HCT116 (cell line): Measurements from ENCODE around the gene ZNF581. TPM values are rescaled to one million over a fixed set of nuclear protein-coding genes. Genes with fewer than 3 reads are reported as not detected.

Experiments used
- ATAC-seq: fragments of 200-7000 bp; cut with Tn5 transposase; 2 replicates; pipeline ENCODE4 v1.9.1; 2020; ENCODE audit warnings: mild to moderate bottlenecking, moderate library complexity
- BruUV-seq: library from RNA; stranded (reverse); fragments of 400-500 nt; replicated peaks from 2 replicates; lab custom pipeline; 2021; lab: Mats Ljungman, UMichigan
- CTCF ChIA-PET: fragments of 300-600 bp; sonication (Branson Sonifier 250); formaldehyde crosslinking; loops from one replicate; lab custom pipeline; 2021; ENCODE audit warnings: antibody characterized with exemption; lab: Charles Lee
- POLR2A ChIA-PET: fragments of 300-600, 350-600 bp; sonication (Branson Sonifier 250); formaldehyde crosslinking; loops from one replicate; lab custom pipeline; 2021; ENCODE audit warnings: antibody characterized with exemption; lab: Charles Lee
- RAD21 ChIA-PET, 2 experiments: fragments of 300-600 bp; sonication (Branson Sonifier 250); formaldehyde crosslinking; loops; one replicate each; lab custom pipeline; 2023; ENCODE audit warnings: low total read pairs in 2 of 2; ENCODE audit not compliant: uncharacterized antibody in 2 of 2, unreplicated experiment in 2 of 2, low non-redundant PET in 1 of 2; lab: Charles Lee
- DNase-seq: peaks from one replicate; pipeline ENCODE4 v3.0.0-alpha.2; 2010; ENCODE audit warnings: low read depth, low spot score
- H2AFZ ChIP-seq: fragments of 200-600 bp; shearing (Covaris generic), sonication (generic); 2 replicates; pipeline ENCODE4 v1.6.1; 2017; ENCODE audit warnings: low read depth, mixed run types, mixed read lengths, antibody characterized with exemption, low read length; ENCODE audit not compliant: poor library complexity, severe bottlenecking
- H3K27ac ChIP-seq: 2 replicates; pipeline ENCODE4 v1.5.1; 2012; ENCODE audit warnings: low read depth, low read length
- H3K27me3 ChIP-seq: fragments of 200-600 bp; sonication (generic); 2 replicates; pipeline ENCODE4 v1.6.1; 2016; ENCODE audit warnings: mixed run types, low read length, mixed read lengths; ENCODE audit not compliant: insufficient read depth
- H3K36me3 ChIP-seq, 2 experiments: fragments of 200-500 bp in 1 of 2; fragments of 200-600 bp in 1 of 2; sonication (Bioruptor generic) in 1 of 2; sonication (generic) in 1 of 2; 2 replicates each; pipeline versions ENCODE4 v1.5.1 to v1.6.1; 2014 to 2016; ENCODE audit warnings: low read length in 2 of 2, inconsistent platforms in 1 of 2, mixed read lengths in 1 of 2, mixed run types in 1 of 2; ENCODE audit not compliant: insufficient read depth in 2 of 2, control insufficient read depth in 1 of 2
- H3K4me1 ChIP-seq, 2 experiments: fragments of 200-600 bp in 1 of 2; sonication (generic) in 1 of 2; 2 replicates each; pipeline versions ENCODE4 v1.5.1 to v1.6.1; 2012 to 2017; ENCODE audit warnings: low read length in 2 of 2, inconsistent platforms in 1 of 2, mild to moderate bottlenecking in 1 of 2, mixed read lengths in 1 of 2, mixed run types in 1 of 2, moderate library complexity in 1 of 2; ENCODE audit not compliant: insufficient read depth in 2 of 2, control insufficient read depth in 1 of 2
- H3K4me2 ChIP-seq: fragments of 200-600 bp; sonication (generic); 2 replicates; pipeline ENCODE4 v1.6.1; 2017; ENCODE audit warnings: mixed run types, low read length, mixed read lengths
- H3K4me3 ChIP-seq, 2 experiments: fragments of 200-600 bp in 1 of 2; sonication (generic) in 1 of 2; replicated peaks in 1 of 2; 2 replicates each; pipeline ENCODE4 v1.5.1; 2011 to 2016; ENCODE audit warnings: low read length in 2 of 2, control low read depth in 1 of 2, low read depth in 1 of 2, mild to moderate bottlenecking in 1 of 2, mixed read lengths in 1 of 2, mixed run types in 1 of 2
- H3K79me2 ChIP-seq: fragments of 200-600 bp; sonication (generic); 2 replicates; pipeline ENCODE4 v1.6.1; 2017; ENCODE audit warnings: mild to moderate bottlenecking, mixed run types, low read length, moderate library complexity, mixed read lengths; ENCODE audit not compliant: insufficient read depth
- H3K9ac ChIP-seq: fragments of 200-600 bp; sonication (generic); 2 replicates; pipeline ENCODE4 v1.6.1; 2016; ENCODE audit warnings: low read length, mixed read lengths
- H3K9me2 ChIP-seq: fragments of 200-600 bp; sonication (generic), shearing (Covaris generic); 2 replicates; pipeline ENCODE4 v1.6.1; 2017; ENCODE audit warnings: mixed run types, mild to moderate bottlenecking, moderate library complexity; ENCODE audit not compliant: insufficient read depth
- H3K9me3 ChIP-seq, 2 experiments: fragments of 200-500 bp in 1 of 2; fragments of 200-600 bp in 1 of 2; sonication (Bioruptor generic) in 1 of 2; sonication (generic) in 1 of 2; 2 replicates each; pipeline ENCODE4 v1.6.1; 2014 to 2017; ENCODE audit warnings: low read length in 2 of 2, mixed read lengths in 2 of 2, inconsistent platforms in 1 of 2, low read depth in 1 of 2, mild to moderate bottlenecking in 1 of 2, mixed run types in 1 of 2, moderate library complexity in 1 of 2; ENCODE audit not compliant: control insufficient read depth in 1 of 2, insufficient read depth in 1 of 2
- H4K20me1 ChIP-seq: fragments of 200-600 bp; sonication (generic), shearing (Covaris generic); 2 replicates; pipeline ENCODE4 v1.6.1; 2017; ENCODE audit warnings: mixed run types, mild to moderate bottlenecking, moderate library complexity; ENCODE audit not compliant: insufficient read depth
- ATF3 ChIP-seq: IDR thresholded peaks from 2 replicates; pipeline ENCODE4 v1.6.1; 2012
- CTCF ChIP-seq, 3 experiments: fragments of 200-600 bp in 1 of 3; sonication (generic) in 1 of 3; IDR thresholded peaks in 2 of 3; conservative IDR thresholded peaks in 1 of 3; 2 replicates each; pipeline ENCODE4 v1.5.1; 2012 to 2017; ENCODE audit warnings: low read depth in 2 of 3, low read length in 2 of 3, antibody characterized with exemption in 1 of 3, borderline replicate concordance in 1 of 3, control low read depth in 1 of 3, mild to moderate bottlenecking in 1 of 3, mixed read lengths in 1 of 3, mixed run types in 1 of 3, moderate library complexity in 1 of 3; ENCODE audit not compliant: insufficient read depth in 1 of 3
- EZH2phosphoT487 ChIP-seq: fragments of 200-600 bp; IDR thresholded peaks from 2 replicates; pipeline ENCODE4 v1.6.1; 2018; ENCODE audit warnings: antibody characterized with exemption, borderline replicate concordance
- FOSL1 ChIP-seq: IDR thresholded peaks from 2 replicates; pipeline ENCODE4 v1.6.1; 2012; ENCODE audit warnings: low read depth
- POLR2A ChIP-seq: IDR thresholded peaks from 2 replicates; pipeline ENCODE4 v1.7.0; 2011; ENCODE audit warnings: borderline replicate concordance; ENCODE audit not compliant: insufficient read depth, insufficient read length; ENCODE audit errors: extremely low read depth
- RAD21 ChIP-seq: IDR thresholded peaks from 2 replicates; pipeline ENCODE4 v1.6.1; 2012; ENCODE audit warnings: low read depth, mild to moderate bottlenecking
- SIN3A ChIP-seq: IDR thresholded peaks from 2 replicates; pipeline ENCODE4 v1.6.1; 2012; ENCODE audit warnings: low read depth
- SP1 ChIP-seq: IDR thresholded peaks from 2 replicates; pipeline ENCODE4 v1.6.1; 2012; ENCODE audit warnings: low read depth
- TCF7L2 ChIP-seq: IDR thresholded peaks from 2 replicates; pipeline ENCODE4 v1.7.0; 2011; ENCODE audit warnings: borderline replicate concordance, inconsistent platforms; ENCODE audit not compliant: insufficient read depth, insufficient read length; ENCODE audit errors: extremely low read depth
- ZNF274 ChIP-seq: fragments of 200-500 bp; sonication (Bioruptor generic); IDR thresholded peaks from 2 replicates; pipeline ENCODE4 v1.6.1; 2014; ENCODE audit warnings: mild to moderate bottlenecking, low read depth, low read length, inconsistent platforms
- intact Hi-C: fragments of 100-400 bp; cut with micrococcal nuclease; formaldehyde crosslinking; loops from 2 replicates; pipeline ENCODE4 v1.10.0; 2022
- total RNA-seq: library from RNA; stranded (reverse); gene quantifications from one replicate; pipeline ENCODE4 v1.2.1, GENCODE V29; 2021; ENCODE audit not compliant: unreplicated experiment
- TF ChIP-seq, protein P1 (sequence below): IDR thresholded peaks from 2 replicates; pipeline ENCODE4 v1.6.1; 2012; ENCODE audit warnings: low read depth

ZNF581 gene
- total RNA-seq, 1 experiment from 2014 or later = 44.4 TPM

DNA sequence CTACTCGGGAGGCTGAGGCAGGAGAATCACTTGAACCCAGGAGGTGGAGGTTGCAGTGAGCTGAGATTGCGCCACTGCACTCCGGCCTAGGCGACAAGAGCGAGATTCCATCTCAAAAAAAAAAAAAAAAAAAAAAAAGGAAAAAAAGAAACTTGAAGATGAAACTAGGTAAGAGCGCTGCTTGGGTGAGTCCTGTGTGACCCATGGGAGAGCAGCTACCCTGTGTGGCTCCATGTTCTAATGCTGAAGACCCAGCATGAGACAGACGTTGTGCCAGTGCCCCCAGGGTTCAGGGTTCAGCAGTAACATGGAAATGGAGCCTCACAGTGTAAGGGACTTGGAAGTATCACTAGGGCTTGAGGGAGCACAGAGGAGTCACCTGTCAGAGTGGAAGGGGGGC lies 25.0 kb upstream of the ZNF581 start:
- ChIA-PET RAD21 (interaction anchor here in 1 of 2 experiments (0.6 kb wide), 1 partner anchor 412 kb away, joined by 3 read pairs; no protein-coding TSS in a partner anchor), CTCF (interaction anchor here (1.6 kb wide), 1 partner anchor 12 kb away, joined by 5 read pairs; no protein-coding TSS in a partner anchor), POLR2A (no interaction called here)
- intact Hi-C loops = no loop called here
- peaks cover 0 to under 1% of the 10 kb centered on the region in 2 experiments; a peak in 2 of 4 replicates for H3K4me1 ChIP-seq
- no peaks in the 10 kb centered on the region for H3K79me2 ChIP-seq
- no peaks in the 10 kb centered on the region for H3K27me3 ChIP-seq
- BruUV-seq = no TSS peak
- no peak overlapping the region for H3K4me2 ChIP-seq
- ATAC-seq (no peak), DNase-seq (no peak)
- H3K9ac ChIP-seq = no peak overlapping the region
- H2AFZ ChIP-seq = no peak overlapping the region
- peaks cover 0 to 6% of the 10 kb centered on the region in 2 experiments; a peak in 2 of 4 replicates for H3K36me3 ChIP-seq
- no peak overlapping the region for H3K27ac ChIP-seq
- no peaks in the 10 kb centered on the region for H3K9me3 ChIP-seq
- no peaks in the 10 kb centered on the region for H4K20me1 ChIP-seq
- no peaks in the 10 kb centered on the region for H3K9me2 ChIP-seq
- TF ChIP-seq RAD21 (no peak), POLR2A (no peak), ATF3 (no peak), TCF7L2 (no peak), EZH2phosphoT487 (no peak)
- no peak overlapping the region for H3K4me3 ChIP-seq

DNA sequence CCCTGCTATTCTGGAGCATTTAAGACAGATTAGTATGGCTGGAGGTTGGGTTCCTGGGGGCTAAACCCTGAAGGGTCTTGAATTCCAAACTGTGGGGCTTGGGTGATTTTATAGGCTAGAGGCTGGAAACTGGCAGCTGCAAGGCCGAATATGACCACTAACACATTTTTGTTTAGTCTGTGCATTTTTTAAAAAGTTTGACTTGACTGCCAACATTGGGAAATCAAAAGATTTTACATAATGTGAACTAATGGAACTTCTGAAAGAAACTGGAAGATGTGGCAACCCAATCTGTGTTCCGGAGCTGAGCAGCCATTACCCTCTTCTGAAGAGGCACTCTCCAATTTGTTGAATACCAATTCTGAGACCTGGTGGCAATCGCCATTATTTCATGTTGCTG lies 24.2 kb upstream of the ZNF581 start:
- Histone ChIP-seq H3K9ac (no peak overlapping the region), H4K20me1 (no peaks in the 10 kb centered on the region), H3K9me2 (no peaks in the 10 kb centered on the region), H3K27me3 (no peaks in the 10 kb centered on the region)
- BruUV-seq = no TSS peak
- POLR2A ChIA-PET = no interaction called here
- TF ChIP-seq EZH2phosphoT487 = no peak
- no peak for TF ChIP-seq SIN3A
- TF ChIP-seq ATF3 = no peak
- TF ChIP-seq CTCF (IDR thresholded peaks at IDR 0.05 in 2 of 3, conservative IDR thresholded peaks at IDR 0.05 in 1 of 3; ENCODE audit: borderline replicate concordance in 1 of 3, insufficient read depth in 1 of 3, low read depth in 2 of 3, low read length in 2 of 3) = no peak
- no peak for TF ChIP-seq ZNF274
- no peak for TF ChIP-seq FOSL1
- no peak for TF ChIP-seq POLR2A
- no peak for TF ChIP-seq SP1
- TF ChIP-seq, protein P1, sequence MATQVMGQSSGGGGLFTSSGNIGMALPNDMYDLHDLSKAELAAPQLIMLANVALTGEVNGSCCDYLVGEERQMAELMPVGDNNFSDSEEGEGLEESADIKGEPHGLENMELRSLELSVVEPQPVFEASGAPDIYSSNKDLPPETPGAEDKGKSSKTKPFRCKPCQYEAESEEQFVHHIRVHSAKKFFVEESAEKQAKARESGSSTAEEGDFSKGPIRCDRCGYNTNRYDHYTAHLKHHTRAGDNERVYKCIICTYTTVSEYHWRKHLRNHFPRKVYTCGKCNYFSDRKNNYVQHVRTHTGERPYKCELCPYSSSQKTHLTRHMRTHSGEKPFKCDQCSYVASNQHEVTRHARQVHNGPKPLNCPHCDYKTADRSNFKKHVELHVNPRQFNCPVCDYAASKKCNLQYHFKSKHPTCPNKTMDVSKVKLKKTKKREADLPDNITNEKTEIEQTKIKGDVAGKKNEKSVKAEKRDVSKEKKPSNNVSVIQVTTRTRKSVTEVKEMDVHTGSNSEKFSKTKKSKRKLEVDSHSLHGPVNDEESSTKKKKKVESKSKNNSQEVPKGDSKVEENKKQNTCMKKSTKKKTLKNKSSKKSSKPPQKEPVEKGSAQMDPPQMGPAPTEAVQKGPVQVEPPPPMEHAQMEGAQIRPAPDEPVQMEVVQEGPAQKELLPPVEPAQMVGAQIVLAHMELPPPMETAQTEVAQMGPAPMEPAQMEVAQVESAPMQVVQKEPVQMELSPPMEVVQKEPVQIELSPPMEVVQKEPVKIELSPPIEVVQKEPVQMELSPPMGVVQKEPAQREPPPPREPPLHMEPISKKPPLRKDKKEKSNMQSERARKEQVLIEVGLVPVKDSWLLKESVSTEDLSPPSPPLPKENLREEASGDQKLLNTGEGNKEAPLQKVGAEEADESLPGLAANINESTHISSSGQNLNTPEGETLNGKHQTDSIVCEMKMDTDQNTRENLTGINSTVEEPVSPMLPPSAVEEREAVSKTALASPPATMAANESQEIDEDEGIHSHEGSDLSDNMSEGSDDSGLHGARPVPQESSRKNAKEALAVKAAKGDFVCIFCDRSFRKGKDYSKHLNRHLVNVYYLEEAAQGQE = no peak
- TF ChIP-seq, all 23 proteins: peak for 0
- CTCF ChIA-PET = interaction anchor here (0.7 to 1.6 kb wide), 2 partner anchors 13 to 14 kb away, joined by 3 to 5 read pairs; partner anchors contain the start of gene ZNF865
- Histone ChIP-seq H2AFZ (no peak overlapping the region), H3K4me3 (no peak overlapping the region), H3K27ac (no peak overlapping the region), H3K36me3 (peaks cover 0 to 6% of the 10 kb centered on the region in 2 experiments; a peak in 2 of 4 replicates), H3K4me1 (peaks cover 3 to 6% of the 10 kb centered on the region in 2 experiments; a peak in 3 of 4 replicates), H3K4me2 (no peak overlapping the region), H3K79me2 (no peaks in the 10 kb centered on the region), H3K9me3 (no peaks in the 10 kb centered on the region)
- intact Hi-C loops = no loop called here
- RAD21 ChIA-PET = interaction anchor here in 1 of 2 experiments (0.7 kb wide), 1 partner anchor 20 kb away, joined by 3 read pairs; no protein-coding TSS in a partner anchor
- no peak for DNase-seq
- no peak for ATAC-seq
